HK-2 (cell line): ENCODE data around the gene HNRNPR.
"Not testable (repeated sequence)": the region's sequence is repeated elsewhere in the genome, so short reads cannot be mapped to it uniquely, and the experiment has no call there.

Source experiments
- DNase-seq: peaks from one replicate; pipeline ENCODE4 v3.0.0-alpha.2; 2018; ENCODE audit not compliant: unreplicated experiment

HNRNPR gene

GRCh38 chr1:23344111-23344986 lies at the start of gene HNRNPR:
Gene HNRNPR (minus strand): TSS chr1:23344284. CDS start chr1:23341008, 3,276 bp downstream.
- peak; percentile 100 for DNase-seq

- DNase-seq, result peak; percentile 91
Measured at GRCh38 chr1:23393706-23394105, 49.6 kb upstream of the HNRNPR start.

- DNase-seq, result no peak
Measured at GRCh38 chr1:23392125-23392855, 48.2 kb upstream of the HNRNPR start.

DNA sequence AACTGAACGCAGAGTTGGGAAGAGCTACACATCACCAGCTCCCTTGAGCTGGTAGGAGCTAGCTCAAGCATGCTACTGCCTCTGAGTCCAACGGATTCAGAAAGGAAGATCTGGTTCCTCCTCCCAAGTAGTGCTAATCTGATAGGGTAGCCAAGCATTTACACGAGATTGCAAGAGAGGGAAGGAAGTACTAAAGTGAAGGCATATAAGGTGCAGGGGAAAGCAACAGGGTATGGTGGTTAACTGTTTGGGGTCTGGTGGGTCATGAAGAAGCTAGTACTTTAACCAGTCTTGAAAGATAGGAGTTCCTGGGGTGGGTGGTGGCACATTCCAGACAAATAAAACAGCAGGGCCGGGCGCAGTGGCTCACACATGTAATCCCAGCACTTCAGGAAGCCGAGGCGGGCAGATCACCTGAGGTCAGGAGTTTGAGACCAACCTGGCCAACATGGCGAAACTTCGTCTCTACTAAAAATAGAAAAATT lies 45.8 kb upstream of the HNRNPR start:
- DNase-seq, result no peak

DNA sequence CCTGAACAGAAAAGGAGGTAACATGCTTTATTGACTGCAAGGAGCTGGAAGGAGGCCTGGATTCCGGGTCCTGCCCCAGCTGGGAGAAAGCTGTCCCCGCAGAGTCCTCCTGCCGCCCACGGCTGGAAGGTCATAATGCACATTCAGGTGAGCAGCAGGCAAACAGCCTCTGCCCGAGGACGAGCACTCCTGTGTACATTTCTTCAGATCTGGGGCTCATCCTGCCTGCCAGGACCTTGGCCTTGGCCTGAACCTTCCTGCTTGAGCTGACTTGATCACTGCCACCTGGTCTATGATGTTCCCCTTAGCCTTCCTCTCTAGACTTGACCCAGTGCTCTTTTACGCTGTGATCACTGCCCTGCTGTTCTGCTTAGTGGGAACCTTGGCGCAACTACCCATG lies 43.4 kb upstream of the HNRNPR start:
- DNase-seq, result no peak

GRCh38 chr1:23385119-23385621 lies 41.1 kb upstream of the HNRNPR start:
- peak; percentile 51 for DNase-seq

- DNase-seq, result peak; percentile 41
Measured at GRCh38 chr1:23384312-23385058, 40.4 kb upstream of the HNRNPR start.

DNA sequence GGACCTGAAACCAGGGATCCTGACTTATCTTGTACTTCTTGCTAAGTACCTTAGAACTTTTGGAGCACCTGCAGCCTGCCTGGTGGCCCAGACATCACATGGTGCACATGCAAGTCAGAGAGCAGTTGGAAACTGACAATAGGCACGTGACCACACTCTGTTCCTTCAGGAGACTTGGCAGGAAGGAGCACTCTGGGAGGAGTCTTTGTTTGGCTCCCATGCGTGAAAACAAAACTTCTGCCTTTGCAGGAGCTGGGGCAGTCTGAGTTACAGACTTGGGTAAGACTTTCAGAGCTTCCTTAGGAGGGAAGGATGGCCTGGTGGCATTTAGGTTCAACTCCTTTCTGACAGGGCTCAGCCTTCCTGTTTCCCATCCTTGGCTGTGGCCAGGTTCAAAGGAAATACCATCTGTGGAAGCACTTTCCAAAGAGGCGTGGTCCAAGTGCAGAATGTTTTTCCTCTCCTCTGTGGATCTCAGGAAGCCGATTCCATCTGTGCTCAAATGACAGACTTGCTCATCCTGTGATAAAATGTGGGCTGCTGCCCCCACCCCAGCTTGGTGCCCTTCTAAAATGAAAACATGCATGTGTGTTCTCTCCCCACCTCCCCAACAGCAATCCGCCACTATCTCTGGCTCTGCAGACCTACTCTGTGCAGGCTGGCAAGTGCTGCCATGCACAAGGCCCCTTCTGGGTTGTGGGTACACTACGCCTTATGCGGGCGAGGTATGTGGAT lies 39.7 kb upstream of the HNRNPR start:
- DNase-seq, result no peak

- no peak for DNase-seq
Measured at GRCh38 chr1:23381233-23381885, 37.3 kb upstream of the HNRNPR start.

DNA sequence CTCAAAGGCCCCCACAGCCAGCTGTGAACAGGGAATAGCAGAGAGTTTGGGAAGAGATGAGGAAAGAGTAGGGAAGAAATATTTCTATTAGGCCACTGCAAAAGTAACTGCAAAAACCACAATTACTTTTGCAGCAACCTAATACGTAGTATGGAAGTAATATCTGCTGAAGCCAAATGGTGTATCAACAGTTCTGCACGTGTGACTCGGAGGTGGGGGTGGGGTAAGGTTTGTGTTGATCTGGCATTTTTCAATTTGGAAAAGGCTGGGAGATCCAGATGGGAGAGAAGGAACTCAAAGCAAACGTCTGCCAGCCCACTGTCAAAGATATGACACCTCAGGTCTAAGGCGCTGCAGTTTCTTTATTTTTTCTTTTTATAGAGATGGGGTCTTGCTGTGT lies 36.6 kb upstream of the HNRNPR start:
- no peak for DNase-seq

DNA sequence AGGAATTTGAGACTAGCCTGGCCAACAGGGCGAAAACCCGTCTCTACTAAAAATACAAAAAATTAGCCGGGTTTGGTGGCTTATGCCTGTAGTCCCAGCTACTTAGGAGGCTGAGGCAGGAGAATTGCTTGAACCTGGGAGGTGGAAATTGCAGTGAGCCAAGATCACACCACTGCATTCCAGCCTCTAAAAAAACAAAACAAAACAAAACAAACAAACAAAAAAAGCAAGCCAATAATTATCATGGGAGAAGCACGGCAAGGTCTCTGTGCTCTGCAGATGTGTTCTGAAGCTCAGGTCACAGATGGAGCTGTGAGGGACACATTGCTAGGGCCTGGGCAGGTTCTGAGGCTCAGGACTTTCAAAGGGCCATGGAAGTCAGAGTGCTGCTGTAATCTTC lies 36.2 kb upstream of the HNRNPR start:
- DNase-seq, result not testable (repeated sequence)

GRCh38 chr1:23376890-23377811 lies 33.1 kb upstream of the HNRNPR start:
- DNase-seq, result peak; percentile 49

DNA sequence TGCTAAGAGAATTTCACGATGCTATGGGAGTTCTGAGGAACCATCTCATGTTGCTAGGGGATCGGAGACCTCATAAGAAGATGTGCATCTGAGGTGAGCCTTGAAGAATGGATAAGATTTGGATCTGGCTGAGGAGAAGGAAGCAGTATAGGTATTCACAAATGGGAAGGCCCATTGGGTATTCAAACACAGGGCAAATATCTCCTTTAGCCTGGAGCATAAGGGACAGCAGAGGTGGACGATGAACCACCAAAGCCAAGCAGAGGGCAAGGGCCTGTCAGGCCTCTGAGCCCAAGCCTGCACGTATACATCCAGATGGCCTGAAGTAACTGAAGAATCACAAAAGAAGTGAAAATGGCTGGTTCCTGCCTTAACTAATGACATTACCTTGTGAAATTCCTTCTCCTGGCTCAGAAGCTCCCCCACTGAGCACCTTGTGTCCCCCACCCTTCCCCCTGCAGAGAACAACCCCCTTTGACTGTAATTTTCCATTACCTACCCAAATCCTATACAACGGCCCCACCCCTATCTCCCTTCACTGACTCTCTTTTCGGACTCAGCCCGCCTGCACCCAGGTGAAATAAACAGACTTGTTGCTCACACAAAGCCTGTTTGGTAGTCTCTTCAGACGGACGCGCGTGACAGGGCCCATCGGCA lies 30.1 kb upstream of the HNRNPR start:
- DNase-seq, result not testable (repeated sequence)

DNA sequence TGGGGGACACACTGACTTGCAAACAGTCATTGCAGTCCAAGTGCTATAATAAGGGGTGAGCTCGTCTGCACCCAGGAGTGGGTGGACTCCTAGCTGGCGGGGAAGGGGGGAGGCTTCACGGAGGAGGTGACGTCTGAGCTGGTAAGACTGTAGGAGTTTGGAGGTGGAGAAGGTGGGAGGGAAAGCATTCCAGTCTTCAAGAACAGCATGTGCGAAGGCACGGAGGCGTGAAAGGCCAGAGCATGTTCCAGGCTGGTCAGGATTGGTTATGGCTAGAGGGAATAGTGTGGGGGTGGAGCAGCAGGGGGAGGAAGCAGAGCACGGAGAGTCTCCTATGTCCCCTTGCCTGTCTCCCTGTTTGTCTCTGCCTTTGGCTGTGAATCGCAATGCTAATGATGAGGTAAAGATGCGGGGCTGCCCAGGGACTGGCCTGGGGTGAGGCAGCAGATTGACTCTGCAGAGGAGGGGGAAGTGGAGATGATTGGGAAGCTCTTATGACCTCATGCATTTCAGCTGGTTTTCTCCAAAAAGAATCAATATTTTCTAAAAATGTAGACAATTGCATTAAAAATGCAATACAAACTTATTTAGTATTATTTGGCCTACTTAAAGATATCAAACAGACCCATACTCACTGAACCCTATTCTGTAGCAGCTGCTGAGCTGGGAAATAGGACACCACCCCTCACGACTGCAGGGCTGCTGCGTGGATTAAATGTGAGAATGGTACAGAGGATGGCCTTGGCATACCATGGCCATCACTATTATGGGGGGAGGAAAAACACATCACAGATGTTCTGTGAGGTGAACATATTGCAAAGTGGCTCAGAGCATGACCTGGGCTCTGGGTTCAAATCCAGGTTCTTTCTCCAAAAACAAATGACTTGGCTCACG lies 28.1 kb upstream of the HNRNPR start:
- peak; percentile 61 for DNase-seq

DNA sequence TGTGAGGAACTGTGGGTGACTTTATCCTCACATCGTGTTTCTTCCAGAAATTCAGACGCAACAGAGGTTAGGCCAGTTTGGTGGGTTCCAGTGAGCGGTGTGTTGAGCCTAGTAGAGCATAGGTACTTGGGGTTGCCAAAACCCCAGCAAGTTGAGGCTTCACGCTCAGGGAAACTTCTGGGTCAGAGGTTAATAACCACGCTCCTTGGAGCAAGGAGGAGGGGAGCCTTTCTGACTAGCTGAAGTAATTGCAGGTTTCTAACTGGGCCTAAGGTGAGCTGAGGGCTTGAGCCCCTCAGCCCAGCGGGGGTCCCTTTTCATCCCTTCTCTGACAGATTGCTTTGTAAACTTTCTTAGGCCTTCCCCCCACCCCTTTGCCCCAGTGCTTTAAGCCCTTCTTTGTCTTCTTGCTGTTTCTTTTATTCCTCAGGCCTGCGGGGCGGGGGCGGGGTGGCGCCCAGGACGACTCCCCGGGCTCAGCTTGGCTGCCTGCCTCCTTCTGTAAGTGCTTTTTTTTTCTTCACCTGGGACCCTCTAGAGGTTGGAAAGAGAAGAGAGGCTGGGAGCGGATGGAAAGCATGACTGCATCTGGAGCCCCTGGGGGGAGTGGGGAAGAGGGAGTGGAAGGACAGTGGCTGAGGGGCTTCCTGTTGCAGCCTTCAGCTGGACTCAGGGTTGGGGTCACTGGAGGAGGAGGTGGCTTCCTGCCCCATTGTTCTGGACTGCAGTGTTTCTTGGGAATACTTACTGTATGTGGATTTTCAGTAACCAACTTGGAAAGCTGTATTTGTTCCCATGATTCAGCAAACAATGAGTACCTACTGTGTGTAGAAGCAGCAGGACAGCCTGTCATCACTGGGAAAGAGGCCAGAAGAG lies 26.9 kb upstream of the HNRNPR start:
- DNase-seq, result peak; percentile 37

DNA sequence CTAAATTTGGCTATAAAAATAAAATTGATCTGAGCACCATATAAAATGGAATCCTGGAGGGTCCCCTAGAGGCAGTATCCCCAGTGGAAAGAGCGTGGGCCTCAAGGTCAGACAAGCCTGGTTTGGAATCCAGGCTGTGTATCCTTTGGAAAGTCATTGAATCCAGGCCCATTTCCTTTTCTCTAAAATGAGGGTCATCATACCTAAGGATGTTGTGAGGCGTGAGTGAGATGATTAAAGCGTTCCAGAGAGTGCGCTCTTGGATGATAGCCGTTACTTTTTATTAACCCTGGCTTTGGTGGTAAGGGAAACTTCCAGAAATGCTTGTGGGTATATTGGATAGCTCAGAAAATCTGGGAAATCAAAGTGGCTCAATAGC lies 26.2 kb upstream of the HNRNPR start:
- DNase-seq, result peak; percentile 14
